Heart right ventricle (tissue), 16 donors: ENCODE results near the gene ATG101. TPM values are rescaled to one million over a fixed set of nuclear protein-coding genes. Genes with fewer than 3 reads are reported as not detected.
A peak's percentile ranks its signal among the peaks of the same experiment; 100 is the strongest.

ENCODE experiments used
- ATAC-seq, 8 donors: fragments of 200-7000 bp; cut with Tn5 transposase; one replicate each; pipeline ENCODE4 v1.9.1; 2020; ENCODE audit warnings: mild to moderate bottlenecking in 8 of 8, moderate library complexity in 8 of 8, moderate number of reproducible peaks in 1 of 8
- DNase-seq, 2 donors: peaks; one replicate each; pipeline ENCODE4 v3.0.0-alpha.2; 2020
- H3K27ac ChIP-seq, 10 donors: fragments of 200-600 bp; sonication (generic) in 2 of 10; one replicate each; pipeline versions ENCODE4 v1.5.0 to v1.8.0; 2020 to 2022; ENCODE audit warnings: mild to moderate bottlenecking in 3 of 10
- H3K27me3 ChIP-seq, 7 donors: fragments of 200-600 bp; one replicate each; pipeline ENCODE4 v1.8.0; 2021 to 2022; ENCODE audit warnings: mild to moderate bottlenecking in 2 of 7
- H3K36me3 ChIP-seq, 9 donors: fragments of 200-600 bp; sonication (generic) in 1 of 9; one replicate each; pipeline versions ENCODE4 v1.5.0 to v1.8.0; 2020 to 2022; ENCODE audit warnings: mild to moderate bottlenecking in 2 of 9
- H3K4me1 ChIP-seq, 9 donors: fragments of 200-600 bp; sonication (generic) in 1 of 9; one replicate each; pipeline versions ENCODE4 v1.5.0 to v1.8.0; 2020 to 2022; ENCODE audit warnings: mild to moderate bottlenecking in 4 of 9
- H3K4me3 ChIP-seq, 10 donors: fragments of 200-600 bp; sonication (generic) in 2 of 10; one replicate each; pipeline versions ENCODE4 v1.5.0 to v1.8.0; 2020 to 2022; ENCODE audit warnings: mild to moderate bottlenecking in 7 of 10, moderate library complexity in 2 of 10
- H3K9me3 ChIP-seq, 11 donors: fragments of 200-600 bp in 10 of 11; sonication (generic) in 2 of 11; one replicate each; pipeline versions ENCODE4 v1.5.0 to v1.8.0; 2013 to 2022; ENCODE audit warnings: mild to moderate bottlenecking in 2 of 11, control low read depth in 1 of 11, moderate library complexity in 1 of 11
- CTCF ChIP-seq, 9 donors: fragments of 200-600 bp; sonication (generic) in 2 of 9; IDR thresholded peaks; one replicate each; pipeline versions ENCODE4 v1.5.0 to v1.8.0; 2021 to 2022; ENCODE audit warnings: antibody characterized with exemption in 9 of 9, mild to moderate bottlenecking in 5 of 9, moderate library complexity in 1 of 9
- WGBS, 2 donors: extraction: QIAGEN DNeasy Blood & Tissue Kit; methylation state at CpG; one replicate each; pipeline ENCODE4 v1.1.7; 2013; ENCODE audit warnings: inconsistent platforms in 1 of 2; 5-methylcytosine and 5-hydroxymethylcytosine counted together
- intact Hi-C, 10 donors: fragments of 100-400 bp; cut with DNase I; formaldehyde crosslinking; loops; one replicate each; pipeline versions ENCODE4 v1.11.1 to v1.14.2; 2022
- polyA plus RNA-seq, 2 donors: library from polyadenylated mRNA; stranded (reverse); fragments of 200-250 nt; gene quantifications; one replicate each; pipeline ENCODE4 v1.2.3, GENCODE V29; 2013
- total RNA-seq, 10 donors: library from RNA; stranded (reverse); fragmentation: NEBNext Ultra II Directional in 3 of 10; extraction: Animal tissue kit (Norgen Biotek cat#: 25700) in 3 of 10; gene quantifications; one replicate each; pipeline versions ENCODE4 v1.2.1 to v1.2.4, GENCODE V29; 2021 to 2023
- donor health status: Arrhythmogenic right ventricular cardiomyopathy.
- donor health status: ischemic (EF 13 %, LVEDD 7.1; RV severe dilation, severe dysfunction).
- donor health status: healthy with polysubstance abuse.
- donor health status: DM: no; HTN: yes; CAD: no.
- donor health status: DM: no; HTN: no; CAD: no.
- donor health status: ischemic (EF 25% LVEDD 6.9; RV normal size, moderate dysfunction).
- donor health status: ischemic (EF 25% LVEDD 5.7; RV mildly dilated, moderate dysfunction).
- donor health status: healthy.
- donor health status: DM: yes; HTN: yes; CAD: no.
- donor health status: Ischemic cardiomyopathy.
- donor health status: ischemic (EF 35%, LVEDD 5.7; RV mildly dilated, moderate dysfunction).
- donor health status: nonischemic (EF 11% LVEDD 7.7; RV severe dilation, severe dysfunction).
- donor health status: DM: yes; HTN: yes; CAD: no.
- donor health status: PGD.
- donor health status: ischemic (EF 29% LVEDD 5.4; RV normal size, mild dysfunction).
- donor health status: nonischemic (EF 23%, LVEDD 6.1; RV moderate dilation, normal function).

ATG101 gene
- total and polyA plus RNA-seq, 12 donors, result 14.6 to 90.2 (median 22.2) TPM

DNA sequence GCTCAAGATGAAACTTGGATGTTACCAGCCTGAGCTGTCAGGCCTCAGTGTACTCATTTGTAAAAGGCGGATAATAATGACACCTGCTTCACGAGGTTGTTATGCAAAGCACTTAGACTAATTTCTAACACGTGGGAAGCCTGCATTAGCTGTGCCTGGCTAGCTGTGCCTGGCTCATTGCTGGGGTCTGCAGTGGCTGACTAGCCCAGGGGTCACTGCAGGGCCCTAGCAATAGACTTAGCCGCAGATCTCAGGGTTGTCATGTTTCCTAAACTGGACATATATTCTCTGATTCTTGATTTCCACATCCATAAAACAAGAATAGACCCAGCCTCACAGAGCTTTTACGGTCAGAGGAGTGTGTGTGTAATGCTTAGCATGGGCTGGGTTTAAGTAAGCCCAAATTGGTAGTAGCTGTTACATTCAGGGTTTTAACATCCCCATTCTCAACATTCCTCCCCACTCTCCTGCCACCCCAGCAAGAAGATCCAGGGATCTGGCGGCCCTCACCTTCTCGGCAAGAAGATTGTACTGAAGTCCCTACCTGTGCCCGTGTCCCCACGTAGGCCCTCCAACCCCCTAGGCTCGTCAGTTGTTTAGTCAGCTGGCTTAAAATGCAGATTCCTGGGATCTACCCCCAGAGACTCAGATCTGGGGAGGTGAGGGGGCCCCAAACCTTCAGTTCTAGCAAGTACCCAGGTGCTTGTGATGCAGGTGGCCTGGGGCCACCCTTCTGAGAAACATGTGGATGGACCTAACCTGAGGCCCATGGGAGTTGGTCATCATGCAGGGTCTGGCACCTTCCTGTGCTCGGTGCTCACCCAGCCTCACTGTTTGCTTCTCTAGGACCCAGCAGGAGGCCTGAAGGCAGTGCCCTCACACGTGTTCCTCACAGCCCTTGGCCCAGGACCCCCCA, 9.9 kb upstream of the ATG101 start:
- H3K36me3 ChIP-seq, result peaks cover 0 to 56% (median 41%) of the 10 kb centered on the region in 9 donors

GRCh38 chr12:52060498-52061177, 9.1 kb upstream of the ATG101 start:
- WGBS, 2 donors, result 85% methylated on average over 14 of the region's 14 CpGs
- no peak for TF ChIP-seq CTCF (IDR thresholded peaks at IDR 0.05)
- Histone ChIP-seq H3K9me3 (no peaks in the 10 kb centered on the region), H3K27me3 (no peaks in the 10 kb centered on the region), H3K4me3 (no peak overlapping the region), H3K27ac (peak overlapping the region in 2 of 10 donors; percentile 0 to 85), H3K36me3 (peaks cover 0 to 48% (median 33%) of the 10 kb centered on the region in 9 donors), H3K4me1 (peaks cover 0 to 54% (median 19%) of the 10 kb centered on the region in 9 donors)
- DNase-seq, result peak in 1 of 2 donors; percentile 38
- peak in 3 of 8 donors; percentile 1 to 9 (median 4) for ATAC-seq
- intact Hi-C loops, result no loop called here

More for the DNA sequence above, 9.9 kb upstream of the ATG101 start:
- WGBS, 2 donors, result 82% methylated on average over 12 of the region's 12 CpGs
- intact Hi-C loops, result no loop called here
- Histone ChIP-seq H3K4me1 (peaks cover 4 to 60% (median 23%) of the 10 kb centered on the region in 9 donors), H3K4me3 (no peak overlapping the region), H3K27me3 (no peaks in the 10 kb centered on the region), H3K27ac (peak overlapping the region in 1 of 10 donors; percentile 0), H3K9me3 (no peaks in the 10 kb centered on the region)
- ATAC-seq, result peak in 6 of 8 donors; percentile 1 to 16 (median 3)
- TF ChIP-seq CTCF (IDR thresholded peaks at IDR 0.05), result no peak
- DNase-seq, result peak in 1 of 2 donors; percentile 59

- Histone ChIP-seq H3K27ac (peak overlapping the region in 8 of 10 donors; percentile 63 to 87 (median 78)), H3K27me3 (no peaks in the 10 kb centered on the region), H3K4me1 (peaks cover 0 to 49% (median 19%) of the 10 kb centered on the region in 9 donors), H3K4me3 (no peak overlapping the region), H3K9me3 (no peaks in the 10 kb centered on the region), H3K36me3 (peaks cover 0 to 38% (median 23%) of the 10 kb centered on the region in 9 donors)
- DNase-seq (peak in 1 of 2 donors; percentile 21), ATAC-seq (no peak)
- intact Hi-C loops, result no loop called here
- no peak for TF ChIP-seq CTCF (IDR thresholded peaks at IDR 0.05)
- 75 to 80% methylated on average over 12 of the region's 12 CpGs for WGBS, 2 donors
Observed at GRCh38 chr12:52061470-52062166, 8.2 kb upstream of the ATG101 start.
